WTC11 (cell line): Measurements from ENCODE around the gene FGF22. TPM values are rescaled to one million over a fixed set of nuclear protein-coding genes. Genes with fewer than 3 reads are reported as not detected.
A peak's percentile ranks its signal among the peaks of the same experiment; 100 is the strongest.

Experiments used
- AFF4 ChIP-seq: sonication (generic); formaldehyde crosslinking; IDR thresholded peaks from 2 replicates; pipeline ENCODE4 v1.8.1; 2023; ENCODE audit warnings: mild to moderate bottlenecking, missing genetic modification reagents, borderline replicate concordance
- ARID4B ChIP-seq: sonication (generic); formaldehyde crosslinking; IDR thresholded peaks from 2 replicates; pipeline ENCODE4 v1.8.0; 2023; ENCODE audit warnings: missing genetic modification reagents, mild to moderate bottlenecking, borderline replicate concordance
- ATF2 ChIP-seq: sonication (generic); formaldehyde crosslinking; IDR thresholded peaks from 2 replicates; pipeline ENCODE4 v1.8.1; 2022; ENCODE audit warnings: low read depth, missing genetic modification reagents, borderline replicate concordance
- ATF6 ChIP-seq: sonication (generic); formaldehyde crosslinking; IDR thresholded peaks from 2 replicates; pipeline ENCODE4 v1.8.1; 2023; ENCODE audit warnings: mild to moderate bottlenecking, missing genetic modification reagents
- CBFB ChIP-seq: sonication (generic); formaldehyde crosslinking; IDR thresholded peaks from 2 replicates; pipeline ENCODE4 v1.8.1; 2022; ENCODE audit warnings: mild to moderate bottlenecking, low read depth, missing genetic modification reagents
- E2F1 ChIP-seq: sonication (generic); formaldehyde crosslinking; IDR thresholded peaks from 2 replicates; pipeline ENCODE4 v1.8.0; 2022; ENCODE audit warnings: mild to moderate bottlenecking, missing genetic modification reagents
- ERG ChIP-seq: fragments of 250-450 bp; sonication (Bioruptor Pico); IDR thresholded peaks from 2 replicates; pipeline ENCODE4 v1.8.0; 2021; ENCODE audit warnings: mild to moderate bottlenecking
- FOXJ3 ChIP-seq: sonication (generic); formaldehyde crosslinking; IDR thresholded peaks from 2 replicates; pipeline ENCODE4 v1.9.0; 2021; ENCODE audit warnings: missing genetic modification reagents, mild to moderate bottlenecking, borderline replicate concordance
- FOXK1 ChIP-seq: sonication (generic); formaldehyde crosslinking; IDR thresholded peaks from 2 replicates; pipeline ENCODE4 v1.8.0; 2022; ENCODE audit warnings: mild to moderate bottlenecking, moderate library complexity, missing genetic modification reagents
- GRHL2 ChIP-seq: fragments of 250-450 bp; sonication (Bioruptor Pico); IDR thresholded peaks from 2 replicates; pipeline ENCODE4 v1.8.0; 2022; ENCODE audit warnings: mild to moderate bottlenecking, moderate library complexity; ENCODE audit not compliant: insufficient replicate concordance, severe bottlenecking
- HMGXB4 ChIP-seq: sonication (generic); formaldehyde crosslinking; IDR thresholded peaks from 2 replicates; pipeline ENCODE4 v1.8.1; 2023; ENCODE audit warnings: mild to moderate bottlenecking, moderate library complexity, missing genetic modification reagents
- MXD4 ChIP-seq: fragments of 250-450 bp; sonication (Bioruptor Pico); IDR thresholded peaks from 2 replicates; pipeline ENCODE4 v1.8.0; 2021; ENCODE audit warnings: mild to moderate bottlenecking, moderate library complexity, borderline replicate concordance
- NFYB ChIP-seq: sonication (generic); formaldehyde crosslinking; conservative IDR thresholded peaks from 2 replicates; pipeline ENCODE4 v1.8.0; 2022; ENCODE audit warnings: low read depth, missing genetic modification reagents
- NR1H2 ChIP-seq: sonication (generic); formaldehyde crosslinking; IDR thresholded peaks from 2 replicates; pipeline ENCODE4 v1.9.0; 2021; ENCODE audit warnings: mild to moderate bottlenecking, moderate library complexity, missing genetic modification reagents
- SOX15 ChIP-seq: fragments of 250-450 bp; sonication (Bioruptor Pico); IDR thresholded peaks from 2 replicates; pipeline ENCODE4 v1.9.0; 2021; ENCODE audit warnings: mild to moderate bottlenecking
- SP1 ChIP-seq: sonication (generic); formaldehyde crosslinking; conservative IDR thresholded peaks from 2 replicates; pipeline ENCODE4 v1.8.1; 2022; ENCODE audit warnings: missing genetic modification reagents
- TEAD1 ChIP-seq: sonication (generic); formaldehyde crosslinking; IDR thresholded peaks from 2 replicates; pipeline ENCODE4 v1.8.0; 2022; ENCODE audit warnings: mild to moderate bottlenecking, missing genetic modification reagents
- ZNF138 ChIP-seq: sonication (generic); formaldehyde crosslinking; conservative IDR thresholded peaks from 2 replicates; pipeline ENCODE4 v1.8.1; 2022; ENCODE audit warnings: mild to moderate bottlenecking, moderate library complexity, missing genetic modification reagents
- ZNF425 ChIP-seq: fragments of 250-450 bp; sonication (Bioruptor Pico); conservative IDR thresholded peaks from 2 replicates; pipeline ENCODE4 v1.9.0; 2021; ENCODE audit warnings: mild to moderate bottlenecking
- total RNA-seq: library from RNA; stranded (reverse); gene quantifications from 3 replicates; pipeline ENCODE4 v1.2.3, GENCODE V29; 2021

The FGF22 gene
- total RNA-seq, 1 experiment from 2014 or later = 1.6 TPM

GRCh38 chr19:662962-663681 lies 23.4 kb downstream of the FGF22 start, which contains the start of gene RNF126 (continued):
- TF ChIP-seq ZNF138 = no peak
- no peak for TF ChIP-seq GRHL2 (CRISPR knock-in tag)
- TF ChIP-seq TEAD1 (CRISPR knock-in tag) = peak; percentile 53; the same call in 1 of the 2 replicates
- TF ChIP-seq FOXK1 (CRISPR knock-in tag) = peak; percentile 35; the same call in 1 of the 2 replicates
- peak; percentile 20; the same call in 1 of the 2 replicates for TF ChIP-seq NFYB (CRISPR knock-in tag)
- TF ChIP-seq HMGXB4 (CRISPR knock-in tag) = no peak
- no peak for TF ChIP-seq FOXJ3 (CRISPR knock-in tag)
- TF ChIP-seq E2F1 = no peak
- no peak for TF ChIP-seq SOX15
- TF ChIP-seq CBFB (CRISPR knock-in tag) = no peak
- no peak for TF ChIP-seq NR1H2 (CRISPR knock-in tag)
- no peak for TF ChIP-seq MXD4
- no peak for TF ChIP-seq ATF2 (CRISPR knock-in tag)
- TF ChIP-seq ZNF425 (CRISPR knock-in tag) = no peak
- peak; percentile 97 for TF ChIP-seq SP1
- no peak; the same call in 1 of the 2 replicates for TF ChIP-seq ARID4B (CRISPR knock-in tag)
- no peak for TF ChIP-seq AFF4 (CRISPR knock-in tag)
- no peak for TF ChIP-seq ERG
- no peak for TF ChIP-seq ATF6
